Skeletal muscle satellite cell (primary cell): ENCODE data around the gene TMTC3. TPM values are rescaled to one million over a fixed set of nuclear protein-coding genes. Genes with fewer than 3 reads are reported as not detected.
"Not testable (repeated sequence)": the region's sequence is repeated elsewhere in the genome, so short reads cannot be mapped to it uniquely, and the experiment has no call there.

Experiments
- H3K27me3 ChIP-seq: 2 replicates; pipeline ENCODE4 v1.7.0; 2013; ENCODE audit warnings: low read length; ENCODE audit not compliant: control insufficient read depth, insufficient read depth
- H3K36me3 ChIP-seq: 2 replicates; pipeline ENCODE4 v1.7.0; 2013; ENCODE audit warnings: mild to moderate bottlenecking, control low read depth, low read length; ENCODE audit not compliant: insufficient read depth
- H3K4me1 ChIP-seq: 2 replicates; pipeline ENCODE4 v1.7.0; 2013; ENCODE audit warnings: low read length; ENCODE audit not compliant: control insufficient read depth, insufficient read depth
- H3K4me2 ChIP-seq: 2 replicates; pipeline ENCODE4 v1.7.0; 2013; ENCODE audit warnings: mild to moderate bottlenecking, low read length
- H3K4me3 ChIP-seq: 2 replicates; pipeline ENCODE4 v1.7.0; 2013; ENCODE audit warnings: low read length
- H3K9ac ChIP-seq: 2 replicates; pipeline ENCODE4 v1.7.0; 2013; ENCODE audit warnings: mild to moderate bottlenecking, low read depth, low read length, moderate library complexity
- H3K9me3 ChIP-seq: replicated peaks from 2 replicates; pipeline ENCODE4 v1.7.0; 2013; ENCODE audit warnings: mild to moderate bottlenecking, control low read depth, low read length
- total RNA-seq: library from RNA; depleted of rRNA; stranded (reverse); fragments of >200 nt; gene quantifications from 2 replicates; pipeline ENCODE4 v1.2.3, GENCODE V29; 2012; rRNA removed

Gene TMTC3
- 47.7 and 59.0 TPM in 2 replicates for total RNA-seq

- Histone ChIP-seq H3K4me3 (peak within 1 kb of the TSS; percentile 91), H3K36me3 (peaks cover 6% of the 10 kb centered on the region), H3K27me3 (no peaks in the 10 kb centered on the region), H3K4me1 (peaks cover 3% of the 10 kb centered on the region), H3K9me3 (no peaks in the 10 kb centered on the region), H3K4me2 (peak within 1 kb of the TSS; percentile 90), H3K9ac (peak within 1 kb of the TSS; percentile 90)
These were observed at the start of gene TMTC3, which contains the start of gene CEP290 for GRCh38 chr12:88141774-88142609. Gene TMTC3, plus strand, starts transcription at chr12:88142307. Its CDS starts 6,009 bp downstream, at chr12:88148316. Gene CEP290, minus strand, starts transcription at chr12:88142088. Its CDS starts 781 bp downstream, at chr12:88141307.

GRCh38 chr12:88092771-88093170 is 49.3 kb upstream of the TMTC3 start:
- H3K4me3 ChIP-seq = no peak overlapping the region

GRCh38 chr12:88093573-88093972 is 48.5 kb upstream of the TMTC3 start:
- no peak overlapping the region for H3K4me3 ChIP-seq
- no peak overlapping the region for H3K4me2 ChIP-seq
- H3K27me3 ChIP-seq = no peaks in the 10 kb centered on the region
- no peaks in the 10 kb centered on the region for H3K9me3 ChIP-seq
- H3K36me3 ChIP-seq = peaks cover 8% of the 10 kb centered on the region
- no peaks in the 10 kb centered on the region for H3K4me1 ChIP-seq
- H3K9ac ChIP-seq = no peak overlapping the region

More at GRCh38 chr12:88092771-88093170, 49.3 kb upstream of the TMTC3 start:
- H3K36me3 ChIP-seq = peaks cover 11% of the 10 kb centered on the region
- H3K9me3 ChIP-seq = no peaks in the 10 kb centered on the region
- H3K4me2 ChIP-seq = no peak overlapping the region
- H3K9ac ChIP-seq = no peak overlapping the region
- no peaks in the 10 kb centered on the region for H3K4me1 ChIP-seq
- no peaks in the 10 kb centered on the region for H3K27me3 ChIP-seq

GRCh38 chr12:88108021-88108420 is 34.1 kb upstream of the TMTC3 start:
- Histone ChIP-seq H3K9me3 (no peaks in the 10 kb centered on the region), H3K27me3 (no peaks in the 10 kb centered on the region), H3K4me3 (no peak overlapping the region), H3K4me1 (no peaks in the 10 kb centered on the region), H3K36me3 (peaks cover 20% of the 10 kb centered on the region), H3K9ac (no peak overlapping the region), H3K4me2 (no peak overlapping the region)

GRCh38 chr12:88111074-88111652 is 30.9 kb upstream of the TMTC3 start:
- Histone ChIP-seq H3K36me3 (peaks cover 36% of the 10 kb centered on the region), H3K9me3 (no peaks in the 10 kb centered on the region), H3K9ac (peak overlapping the region; percentile 67), H3K27me3 (no peaks in the 10 kb centered on the region), H3K4me2 (peak overlapping the region; percentile 73), H3K4me1 (peaks cover 7% of the 10 kb centered on the region), H3K4me3 (peak overlapping the region; percentile 56)

GRCh38 chr12:88113871-88114270 is 28.2 kb upstream of the TMTC3 start:
- H3K4me3 ChIP-seq = no peak overlapping the region
- H3K4me1 ChIP-seq = peaks cover 7% of the 10 kb centered on the region
- H3K36me3 ChIP-seq = peaks cover 34% of the 10 kb centered on the region
- H3K27me3 ChIP-seq = no peaks in the 10 kb centered on the region
- H3K9me3 ChIP-seq = no peaks in the 10 kb centered on the region
- no peak overlapping the region for H3K9ac ChIP-seq
- no peak overlapping the region for H3K4me2 ChIP-seq

GRCh38 chr12:88122666-88123065 is 19.4 kb upstream of the TMTC3 start:
- Histone ChIP-seq H3K27me3 (no peaks in the 10 kb centered on the region), H3K4me2 (no peak overlapping the region), H3K9me3 (no peaks in the 10 kb centered on the region), H3K4me1 (no peaks in the 10 kb centered on the region), H3K4me3 (no peak overlapping the region), H3K9ac (no peak overlapping the region), H3K36me3 (peaks cover 34% of the 10 kb centered on the region)

- no peaks in the 10 kb centered on the region for H3K9me3 ChIP-seq
- no peak overlapping the region for H3K4me3 ChIP-seq
- peaks cover 35% of the 10 kb centered on the region for H3K36me3 ChIP-seq
- H3K9ac ChIP-seq = no peak overlapping the region
- H3K4me1 ChIP-seq = no peaks in the 10 kb centered on the region
- H3K27me3 ChIP-seq = no peaks in the 10 kb centered on the region
- no peak overlapping the region for H3K4me2 ChIP-seq
These were observed 15.0 kb upstream of the TMTC3 start for GRCh38 chr12:88127099-88127498.

GRCh38 chr12:88127855-88128254 is 14.3 kb upstream of the TMTC3 start:
- Histone ChIP-seq H3K36me3 (peaks cover 29% of the 10 kb centered on the region), H3K4me1 (no peaks in the 10 kb centered on the region)

GRCh38 chr12:88132392-88132791 is 9.7 kb upstream of the TMTC3 start:
- no peaks in the 10 kb centered on the region for H3K9me3 ChIP-seq
- H3K4me1 ChIP-seq = no peaks in the 10 kb centered on the region
- no peak overlapping the region for H3K4me2 ChIP-seq
- no peaks in the 10 kb centered on the region for H3K27me3 ChIP-seq
- H3K9ac ChIP-seq = no peak overlapping the region
- peaks cover 21% of the 10 kb centered on the region for H3K36me3 ChIP-seq
- no peak overlapping the region for H3K4me3 ChIP-seq

More at GRCh38 chr12:88127855-88128254, 14.3 kb upstream of the TMTC3 start:
- no peak overlapping the region for H3K4me2 ChIP-seq
- no peak overlapping the region for H3K9ac ChIP-seq
- no peak overlapping the region for H3K4me3 ChIP-seq
- H3K27me3 ChIP-seq = no peaks in the 10 kb centered on the region
- no peaks in the 10 kb centered on the region for H3K9me3 ChIP-seq

- H3K4me1 ChIP-seq, H3K4me2 ChIP-seq, H3K9me3 ChIP-seq, H3K4me3 ChIP-seq, H3K9ac ChIP-seq, H3K27me3 ChIP-seq: not testable (repeated sequence)
- peaks cover 19% of the 10 kb centered on the region for H3K36me3 ChIP-seq
These were observed 8.9 kb upstream of the TMTC3 start for GRCh38 chr12:88133181-88133580.
